Suprapubic skin (tissue), 3 donors: ENCODE data around the gene FAM210B.

ENCODE experiments used
- CTCF ChIP-seq, 2 donors: fragments of 200-600 bp in 1 of 2; fragments of 450-650 bp in 1 of 2; sonication (generic) in 1 of 2; IDR thresholded peaks; one replicate each; pipeline ENCODE4 v1.5.1; 2016 to 2019; ENCODE audit warnings: antibody characterized with exemption in 2 of 2, mild to moderate bottlenecking in 1 of 2, moderate library complexity in 1 of 2
- POLR2A ChIP-seq, 2 donors: fragments of 450-650 bp; IDR thresholded peaks; one replicate each; pipeline ENCODE4 v1.6.1; 2017; ENCODE audit warnings: antibody characterized with exemption in 2 of 2, mild to moderate bottlenecking in 2 of 2, moderate library complexity in 2 of 2

- TF ChIP-seq CTCF (IDR thresholded peaks at IDR 0.05) (no peak), POLR2A (IDR thresholded peaks at IDR 0.05) (no peak)
Measured at GRCh38 chr20:56380375-56380774, 21.6 kb downstream of the FAM210B start.
